ENCODE data around the gene RITA1.
A peak's percentile ranks its signal among the peaks of the same experiment; 100 is the strongest.

Gene RITA1

GRCh38 chr12:113143959-113144358 lies 41.6 kb upstream of the RITA1 start:
- Histone ChIP-seq H3K4me3 (ENCODE audit: insufficient read depth, low read depth, low read length) (no peak overlapping the region), H3K36me3 (ENCODE audit: control insufficient read depth, insufficient read depth, low read length) (no peaks in the 10 kb centered on the region), H3K9me3 (ENCODE audit: control insufficient read depth, low read length) (no peaks in the 10 kb centered on the region), H3K27ac (ENCODE audit: insufficient read depth, low read depth, low read length, poor library complexity, severe bottlenecking) (no peak overlapping the region), H3K27me3 (ENCODE audit: control insufficient read depth, insufficient read depth, low read length, poor library complexity, severe bottlenecking) (no peaks in the 10 kb centered on the region), H3K4me1 (ENCODE audit: control insufficient read depth, insufficient read depth, low read length) (no peaks in the 10 kb centered on the region)
- 92% methylated on average over 7 to 8 of the region's 8 CpGs for WGBS, 2 experiments

GRCh38 chr12:113144806-113145205 lies 40.7 kb upstream of the RITA1 start:
- Histone ChIP-seq H3K4me3 (ENCODE audit: insufficient read depth, low read depth, low read length) (no peak overlapping the region), H3K36me3 (ENCODE audit: control insufficient read depth, insufficient read depth, low read length) (no peaks in the 10 kb centered on the region), H3K27ac (ENCODE audit: insufficient read depth, low read depth, low read length, poor library complexity, severe bottlenecking) (no peak overlapping the region), H3K27me3 (ENCODE audit: control insufficient read depth, insufficient read depth, low read length, poor library complexity, severe bottlenecking) (no peaks in the 10 kb centered on the region), H3K9me3 (ENCODE audit: control insufficient read depth, low read length) (no peaks in the 10 kb centered on the region), H3K4me1 (ENCODE audit: control insufficient read depth, insufficient read depth, low read length) (peaks cover 2% of the 10 kb centered on the region)
- 92 to 93% methylated on average over 5 of the region's 5 CpGs for WGBS, 2 experiments

GRCh38 chr12:113145720-113146551 lies 39.6 kb upstream of the RITA1 start:
- Histone ChIP-seq H3K4me3 (ENCODE audit: insufficient read depth, low read depth, low read length) (no peak overlapping the region), H3K36me3 (ENCODE audit: control insufficient read depth, insufficient read depth, low read length) (no peaks in the 10 kb centered on the region), H3K27ac (ENCODE audit: insufficient read depth, low read depth, low read length, poor library complexity, severe bottlenecking) (no peak overlapping the region), H3K9me3 (ENCODE audit: control insufficient read depth, low read length) (no peaks in the 10 kb centered on the region), H3K27me3 (ENCODE audit: control insufficient read depth, insufficient read depth, low read length, poor library complexity, severe bottlenecking) (no peaks in the 10 kb centered on the region), H3K4me1 (ENCODE audit: control insufficient read depth, insufficient read depth, low read length) (peaks cover 11% of the 10 kb centered on the region)
- 80 to 82% methylated on average over 12 of the region's 12 CpGs for WGBS, 2 experiments

- Histone ChIP-seq H3K4me3 (ENCODE audit: insufficient read depth, low read depth, low read length) (no peak overlapping the region), H3K27me3 (ENCODE audit: control insufficient read depth, insufficient read depth, low read length, poor library complexity, severe bottlenecking) (peaks cover 5% of the 10 kb centered on the region), H3K4me1 (ENCODE audit: control insufficient read depth, insufficient read depth, low read length) (peaks cover 11% of the 10 kb centered on the region), H3K27ac (ENCODE audit: insufficient read depth, low read depth, low read length, poor library complexity, severe bottlenecking) (no peak overlapping the region), H3K36me3 (ENCODE audit: control insufficient read depth, insufficient read depth, low read length) (no peaks in the 10 kb centered on the region), H3K9me3 (ENCODE audit: control insufficient read depth, low read length) (no peaks in the 10 kb centered on the region)
- 88 to 92% methylated on average over 1 to 2 of the region's 2 CpGs for WGBS, 2 experiments
Observed at GRCh38 chr12:113146999-113147398, 38.5 kb upstream of the RITA1 start.

GRCh38 chr12:113149361-113150150 lies 36.0 kb upstream of the RITA1 start, which contains the start of gene CFAP73:
Gene CFAP73 (plus strand): TSS chr12:113149724. CDS start chr12:113149858, 134 bp downstream.
- peak within 1 kb of the TSS; percentile 83 for H3K27ac ChIP-seq (ENCODE audit: insufficient read depth, low read depth, low read length, poor library complexity, severe bottlenecking)
- no peaks in the 10 kb centered on the region for H3K36me3 ChIP-seq (ENCODE audit: control insufficient read depth, insufficient read depth, low read length)
- peaks cover 18% of the 10 kb centered on the region for H3K4me1 ChIP-seq (ENCODE audit: control insufficient read depth, insufficient read depth, low read length)
- H3K27me3 ChIP-seq (ENCODE audit: control insufficient read depth, insufficient read depth, low read length, poor library complexity, severe bottlenecking), result peaks cover 31% of the 10 kb centered on the region
- H3K9me3 ChIP-seq (ENCODE audit: control insufficient read depth, low read length), result no peaks in the 10 kb centered on the region
- H3K4me3 ChIP-seq (ENCODE audit: insufficient read depth, low read depth, low read length), result no peak within 1 kb of the TSS
- WGBS, 2 experiments, result 36% methylated on average over 22 of the region's 22 CpGs

GRCh38 chr12:113151655-113152054 lies 33.9 kb upstream of the RITA1 start:
- WGBS, 2 experiments, result 92 to 97% methylated on average over 3 of the region's 3 CpGs
- H3K27ac ChIP-seq (ENCODE audit: insufficient read depth, low read depth, low read length, poor library complexity, severe bottlenecking), result no peak overlapping the region
- no peaks in the 10 kb centered on the region for H3K9me3 ChIP-seq (ENCODE audit: control insufficient read depth, low read length)
- peaks cover 45% of the 10 kb centered on the region for H3K27me3 ChIP-seq (ENCODE audit: control insufficient read depth, insufficient read depth, low read length, poor library complexity, severe bottlenecking)
- no peaks in the 10 kb centered on the region for H3K36me3 ChIP-seq (ENCODE audit: control insufficient read depth, insufficient read depth, low read length)
- H3K4me3 ChIP-seq (ENCODE audit: insufficient read depth, low read depth, low read length), result no peak overlapping the region
- peaks cover 18% of the 10 kb centered on the region for H3K4me1 ChIP-seq (ENCODE audit: control insufficient read depth, insufficient read depth, low read length)

- 37 to 38% methylated on average over 9 of the region's 9 CpGs for WGBS, 2 experiments
- H3K27me3 ChIP-seq (ENCODE audit: control insufficient read depth, insufficient read depth, low read length, poor library complexity, severe bottlenecking), result peaks cover 45% of the 10 kb centered on the region
- H3K36me3 ChIP-seq (ENCODE audit: control insufficient read depth, insufficient read depth, low read length), result no peaks in the 10 kb centered on the region
- H3K9me3 ChIP-seq (ENCODE audit: control insufficient read depth, low read length), result no peaks in the 10 kb centered on the region
- no peak overlapping the region for H3K4me3 ChIP-seq (ENCODE audit: insufficient read depth, low read depth, low read length)
- peaks cover 18% of the 10 kb centered on the region for H3K4me1 ChIP-seq (ENCODE audit: control insufficient read depth, insufficient read depth, low read length)
- H3K27ac ChIP-seq (ENCODE audit: insufficient read depth, low read depth, low read length, poor library complexity, severe bottlenecking), result no peak overlapping the region
Observed at GRCh38 chr12:113152196-113152834, 33.2 kb upstream of the RITA1 start.

GRCh38 chr12:113152835-113153814 lies 32.4 kb upstream of the RITA1 start:
- WGBS, 2 experiments, result 11 to 12% methylated on average over 70 of the region's 70 CpGs
- Histone ChIP-seq H3K36me3 (ENCODE audit: control insufficient read depth, insufficient read depth, low read length) (peaks cover 4% of the 10 kb centered on the region), H3K4me3 (ENCODE audit: insufficient read depth, low read depth, low read length) (peak overlapping the region; percentile 33), H3K27ac (ENCODE audit: insufficient read depth, low read depth, low read length, poor library complexity, severe bottlenecking) (no peak overlapping the region), H3K9me3 (ENCODE audit: control insufficient read depth, low read length) (no peaks in the 10 kb centered on the region), H3K4me1 (ENCODE audit: control insufficient read depth, insufficient read depth, low read length) (peaks cover 18% of the 10 kb centered on the region), H3K27me3 (ENCODE audit: control insufficient read depth, insufficient read depth, low read length, poor library complexity, severe bottlenecking) (peaks cover 45% of the 10 kb centered on the region)

GRCh38 chr12:113154351-113154973 lies 31.1 kb upstream of the RITA1 start:
- peak overlapping the region; percentile 18 for H3K4me3 ChIP-seq (ENCODE audit: insufficient read depth, low read depth, low read length)
- H3K9me3 ChIP-seq (ENCODE audit: control insufficient read depth, low read length), result no peaks in the 10 kb centered on the region
- H3K27ac ChIP-seq (ENCODE audit: insufficient read depth, low read depth, low read length, poor library complexity, severe bottlenecking), result no peak overlapping the region
- H3K36me3 ChIP-seq (ENCODE audit: control insufficient read depth, insufficient read depth, low read length), result peaks cover 9% of the 10 kb centered on the region
- H3K4me1 ChIP-seq (ENCODE audit: control insufficient read depth, insufficient read depth, low read length), result peaks cover 18% of the 10 kb centered on the region
- 7% methylated on average over 51 of the region's 51 CpGs for WGBS, 2 experiments
- H3K27me3 ChIP-seq (ENCODE audit: control insufficient read depth, insufficient read depth, low read length, poor library complexity, severe bottlenecking), result peaks cover 45% of the 10 kb centered on the region
